Activated CD4-positive, alpha-beta T cell treated with anti-CD3 and anti-CD28 coated beads, Interleukin-2, amount 10 ng/mL, durations not matched to agents 7 days and 5 days (primary cell): ENCODE results near the gene RCSD1. TPM values are rescaled to one million over a fixed set of nuclear protein-coding genes. Genes with fewer than 3 reads are reported as not detected.

Experiments
- CTCF ChIA-PET: fragments of 350-600 bp; sonication (Branson Sonifier 250); formaldehyde crosslinking; loops from one replicate; lab custom pipeline; 2021; ENCODE audit warnings: antibody characterized with exemption; lab: Charles Lee
- POLR2A ChIA-PET: fragments of 350-600 bp; sonication (Branson Sonifier 250); formaldehyde crosslinking; loops from one replicate; lab custom pipeline; 2021; ENCODE audit warnings: antibody characterized with exemption; lab: Charles Lee
- DNase-seq: peaks from one replicate; pipeline ENCODE4 v3.0.0-alpha.2; 2020
- H3K27ac Mint-ChIP-seq: one replicate; pipeline ENCODE4 v1.8.0; 2021; ENCODE audit warnings: mild to moderate bottlenecking, moderate library complexity, mixed read lengths
- H3K27me3 Mint-ChIP-seq: one replicate; pipeline ENCODE4 v1.8.0; 2021; ENCODE audit warnings: mixed read lengths
- H3K36me3 Mint-ChIP-seq: one replicate; pipeline ENCODE4 v1.8.0; 2021; ENCODE audit warnings: low read depth, mixed read lengths
- H3K4me1 Mint-ChIP-seq: one replicate; pipeline ENCODE4 v1.8.0; 2021; ENCODE audit warnings: mixed read lengths
- H3K4me3 Mint-ChIP-seq: one replicate; pipeline ENCODE4 v1.8.0; 2021; ENCODE audit warnings: mild to moderate bottlenecking, moderate library complexity, mixed read lengths
- H3K9me3 Mint-ChIP-seq: one replicate; pipeline ENCODE4 v1.8.0; 2021; ENCODE audit warnings: mixed read lengths
- total RNA-seq, 2 experiments: library from RNA; stranded (reverse); gene quantifications; one replicate each; pipeline ENCODE4 v1.2.3, GENCODE V29; 2021

RCSD1 gene
- total RNA-seq, 2 experiments from 2014 or later = 152 to 157 TPM

DNA sequence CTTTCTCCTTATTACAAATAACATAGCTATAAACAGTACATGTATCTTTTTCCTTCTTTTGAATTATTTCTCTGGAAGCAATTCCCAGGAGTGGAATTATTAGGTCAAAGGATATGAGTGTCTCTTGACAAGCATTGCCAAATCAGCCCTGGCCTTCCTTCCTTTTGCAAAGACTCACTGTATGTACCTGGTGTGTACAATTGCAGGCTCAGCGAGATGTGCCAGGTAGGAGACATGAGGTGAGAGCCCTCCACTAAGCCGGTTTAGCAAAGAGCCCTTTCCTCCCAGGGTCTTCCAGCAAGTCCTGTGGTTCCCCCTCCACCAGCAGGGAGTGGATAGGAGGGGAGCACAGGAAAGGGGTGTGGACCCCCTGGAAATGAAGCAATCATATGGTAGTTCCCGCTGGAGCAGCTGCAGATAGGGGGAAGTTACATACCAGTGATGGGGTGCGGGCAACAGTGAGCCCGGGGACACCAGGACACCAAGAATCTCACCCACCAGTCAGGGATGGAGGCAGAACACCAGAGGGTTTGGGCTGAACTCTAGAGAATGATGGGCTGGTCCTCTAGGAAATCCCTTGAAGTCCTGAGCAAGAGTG, 18.3 kb downstream of the RCSD1 start:
- ChIA-PET POLR2A (no interaction called here), CTCF (interaction anchor here (1.0 to 2.5 kb wide), 2 partner anchors 11 to 18 kb away, joined by 3 to 10 read pairs; no protein-coding TSS in a partner anchor)
- Mint-ChIP-seq H3K36me3 (peaks cover 59% of the 10 kb centered on the region), H3K4me1 (peaks cover 76% of the 10 kb centered on the region), H3K27me3 (no peaks in the 10 kb centered on the region), H3K4me3 (no peak overlapping the region), H3K27ac (peak overlapping the region; percentile 76), H3K9me3 (no peaks in the 10 kb centered on the region)
- DNase-seq = no peak

DNA sequence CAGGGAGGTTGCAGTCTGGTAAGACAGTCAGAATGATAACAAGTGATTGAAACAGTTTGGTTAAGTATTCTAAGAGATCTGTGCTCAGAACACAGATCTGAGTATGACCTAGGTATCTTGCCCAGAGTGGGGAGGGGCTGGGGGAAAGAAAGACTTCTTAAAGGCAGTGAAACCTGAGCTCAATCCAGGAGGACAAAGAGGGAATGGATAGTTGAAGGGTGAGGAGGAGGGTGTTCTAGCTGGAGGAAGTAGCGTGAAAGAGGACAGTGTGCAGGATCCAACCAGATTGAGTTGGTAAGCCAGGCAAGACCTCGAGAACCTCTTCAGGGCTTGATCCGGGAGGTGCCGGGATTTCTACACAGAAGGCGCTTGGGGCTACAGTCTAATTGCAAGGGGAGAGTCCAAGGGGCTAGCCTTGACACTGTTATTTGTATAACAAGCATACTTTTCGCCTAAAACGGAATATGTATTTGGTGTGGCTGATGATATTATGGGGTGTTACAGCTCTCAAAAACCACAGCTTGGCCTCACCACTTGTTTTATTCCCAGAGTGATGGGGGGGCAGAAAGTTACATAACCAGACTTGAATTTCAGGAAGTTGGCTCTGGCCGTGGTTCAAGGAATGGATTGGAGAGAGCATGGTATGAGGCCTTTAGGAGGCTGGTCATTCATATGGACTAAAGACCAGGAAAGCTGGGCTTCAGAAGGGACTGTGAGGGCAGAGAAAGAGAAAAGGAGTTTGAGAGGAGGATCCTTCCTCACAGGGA, 19.1 kb downstream of the RCSD1 start:
- Mint-ChIP-seq H3K27me3 (no peaks in the 10 kb centered on the region), H3K36me3 (peaks cover 59% of the 10 kb centered on the region), H3K27ac (peak overlapping the region; percentile 76), H3K4me3 (peak overlapping the region; percentile 1), H3K4me1 (peaks cover 75% of the 10 kb centered on the region), H3K9me3 (no peaks in the 10 kb centered on the region)
- ChIA-PET POLR2A (no interaction called here), CTCF (interaction anchor here (1.0 to 1.2 kb wide), 3 partner anchors 49 to 66 kb away, joined by 3 to 4 read pairs (median 4); no protein-coding TSS in a partner anchor)
- DNase-seq = no peak

GRCh38 chr1:167650269-167651160, 20.5 kb downstream of the RCSD1 start:
- peaks cover 60% of the 10 kb centered on the region for H3K36me3 Mint-ChIP-seq
- no peaks in the 10 kb centered on the region for H3K27me3 Mint-ChIP-seq
- H3K4me1 Mint-ChIP-seq = peaks cover 75% of the 10 kb centered on the region
- peak overlapping the region; percentile 76 for H3K27ac Mint-ChIP-seq
- no peak for DNase-seq
- ChIA-PET CTCF (interaction anchor here (1.0 to 1.2 kb wide), 3 partner anchors 22 to 65 kb away, joined by 3 to 4 read pairs (median 3); no protein-coding TSS in a partner anchor), POLR2A (no interaction called here)
- H3K9me3 Mint-ChIP-seq = no peaks in the 10 kb centered on the region
- H3K4me3 Mint-ChIP-seq = no peak overlapping the region

- Mint-ChIP-seq H3K9me3 (no peaks in the 10 kb centered on the region), H3K27ac (peak overlapping the region; percentile 28)
- POLR2A ChIA-PET = no interaction called here
These were observed 21.2 kb downstream of the RCSD1 start for GRCh38 chr1:167651161-167651693.

GRCh38 chr1:167654975-167655575, 25.0 kb downstream of the RCSD1 start:
- no peak overlapping the region for H3K4me3 Mint-ChIP-seq
- no peaks in the 10 kb centered on the region for H3K9me3 Mint-ChIP-seq
- H3K36me3 Mint-ChIP-seq = peaks cover 55% of the 10 kb centered on the region
- peaks cover 66% of the 10 kb centered on the region for H3K4me1 Mint-ChIP-seq
- no peaks in the 10 kb centered on the region for H3K27me3 Mint-ChIP-seq
- CTCF ChIA-PET = interaction anchor here (1.1 to 1.5 kb wide), 2 partner anchors 14 to 55 kb away, joined by 4 to 5 read pairs; no protein-coding TSS in a partner anchor
- no peak overlapping the region for H3K27ac Mint-ChIP-seq
- no peak for DNase-seq
- POLR2A ChIA-PET = no interaction called here

More at GRCh38 chr1:167651161-167651693, 21.2 kb downstream of the RCSD1 start:
- CTCF ChIA-PET = no interaction called here
- no peak for DNase-seq
- Mint-ChIP-seq H3K4me1 (peaks cover 71% of the 10 kb centered on the region), H3K36me3 (peaks cover 56% of the 10 kb centered on the region), H3K27me3 (no peaks in the 10 kb centered on the region), H3K4me3 (no peak overlapping the region)

GRCh38 chr1:167656657-167657056, 26.6 kb downstream of the RCSD1 start:
- Mint-ChIP-seq H3K36me3 (peaks cover 59% of the 10 kb centered on the region), H3K9me3 (no peaks in the 10 kb centered on the region), H3K27me3 (no peaks in the 10 kb centered on the region), H3K4me1 (peaks cover 58% of the 10 kb centered on the region), H3K27ac (no peak overlapping the region), H3K4me3 (no peak overlapping the region)
- no peak for DNase-seq
- ChIA-PET POLR2A (no interaction called here), CTCF (interaction anchor here (1.2 to 1.5 kb wide), 2 partner anchors 11 to 25 kb away, joined by 3 read pairs; no protein-coding TSS in a partner anchor)

DNA sequence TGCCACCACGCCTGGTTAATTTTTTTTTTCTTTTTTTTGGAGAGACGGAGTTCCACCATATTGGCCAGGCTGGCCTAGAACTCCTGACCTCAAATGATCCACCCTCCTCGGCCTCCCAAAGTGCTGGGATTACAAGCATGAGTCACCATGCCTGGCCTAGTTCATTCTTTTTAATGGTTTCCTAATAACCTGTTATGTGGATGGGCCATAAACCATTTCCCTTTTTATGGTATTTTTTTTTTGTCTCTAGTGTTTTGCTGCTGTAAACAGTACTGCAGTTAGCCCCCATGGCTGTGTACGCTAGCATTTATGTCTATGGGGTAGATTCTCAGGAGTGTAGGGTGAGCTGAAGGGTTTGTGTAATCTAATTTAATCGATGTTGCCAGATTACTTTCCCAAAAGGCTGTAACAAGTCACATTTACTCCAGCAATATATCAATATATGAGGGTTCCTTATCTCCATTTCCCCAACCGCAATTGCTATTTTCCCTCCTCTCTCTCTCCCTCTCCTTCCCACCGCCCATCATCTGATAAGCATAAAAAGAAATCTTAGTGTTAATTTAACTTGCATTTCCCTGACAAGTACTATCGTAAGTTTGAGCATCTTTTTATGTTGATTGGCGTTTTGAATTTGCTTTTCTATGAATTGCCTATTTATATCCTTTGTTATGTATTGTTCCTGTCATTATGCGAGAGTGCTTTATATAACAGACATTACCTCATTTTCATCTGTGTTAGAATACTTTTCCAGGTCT, 28.7 kb downstream of the RCSD1 start:
- H3K9me3 Mint-ChIP-seq = no peaks in the 10 kb centered on the region
- ChIA-PET POLR2A (no interaction called here), CTCF (no interaction called here)
- no peaks in the 10 kb centered on the region for H3K27me3 Mint-ChIP-seq
- H3K27ac Mint-ChIP-seq = no peak overlapping the region
- no peak overlapping the region for H3K4me3 Mint-ChIP-seq
- H3K36me3 Mint-ChIP-seq = peaks cover 70% of the 10 kb centered on the region
- peaks cover 57% of the 10 kb centered on the region for H3K4me1 Mint-ChIP-seq
- no peak for DNase-seq

- Mint-ChIP-seq H3K27me3 (no peaks in the 10 kb centered on the region), H3K4me1 (peaks cover 51% of the 10 kb centered on the region), H3K36me3 (peaks cover 68% of the 10 kb centered on the region), H3K27ac (no peak overlapping the region), H3K9me3 (no peaks in the 10 kb centered on the region), H3K4me3 (no peak overlapping the region)
- ChIA-PET CTCF (interaction anchor here (1.6 kb wide), 1 partner anchor 59 kb away, joined by 3 read pairs; no protein-coding TSS in a partner anchor), POLR2A (no interaction called here)
- DNase-seq = no peak
These were observed 29.4 kb downstream of the RCSD1 start for GRCh38 chr1:167659450-167659849.

GRCh38 chr1:167659881-167660280, 29.8 kb downstream of the RCSD1 start:
- H3K27me3 Mint-ChIP-seq = no peaks in the 10 kb centered on the region
- no peak overlapping the region for H3K4me3 Mint-ChIP-seq
- peaks cover 67% of the 10 kb centered on the region for H3K36me3 Mint-ChIP-seq
- no peak overlapping the region for H3K27ac Mint-ChIP-seq
- no peak for DNase-seq
- ChIA-PET POLR2A (no interaction called here), CTCF (interaction anchor here (0.6 to 1.6 kb wide), 2 partner anchors 60 to 104 kb away, joined by 3 to 5 read pairs; no protein-coding TSS in a partner anchor)
- H3K4me1 Mint-ChIP-seq = peaks cover 48% of the 10 kb centered on the region
- no peaks in the 10 kb centered on the region for H3K9me3 Mint-ChIP-seq

GRCh38 chr1:167661527-167662426, 31.7 kb downstream of the RCSD1 start:
- Mint-ChIP-seq H3K4me1 (peaks cover 39% of the 10 kb centered on the region), H3K9me3 (no peaks in the 10 kb centered on the region), H3K4me3 (no peak overlapping the region), H3K27me3 (no peaks in the 10 kb centered on the region), H3K27ac (no peak overlapping the region), H3K36me3 (peaks cover 67% of the 10 kb centered on the region)
- ChIA-PET CTCF (interaction anchor here (0.6 to 1.5 kb wide), 3 partner anchors 10 to 990 kb away, joined by 3 to 4 read pairs (median 3); no protein-coding TSS in a partner anchor), POLR2A (no interaction called here)
- no peak for DNase-seq
